Astrocyte of the spinal cord (primary cell): ENCODE data around the gene ARPC1A.

ENCODE experiments used
- DNase-seq: peaks from one replicate; pipeline ENCODE4 v3.0.0; 2011; ENCODE audit warnings: low read depth, low spot score
- H3K4me3 ChIP-seq: 2 replicates; pipeline ENCODE4 v1.5.1; 2011; ENCODE audit warnings: low read depth, mild to moderate bottlenecking, low read length, moderate library complexity
- in situ Hi-C: cut with HindIII; loops from 2 replicates; pipeline ENCODE4 v1.10.0; 2017; ENCODE audit warnings: low sequenced_read_pairs
- TF ChIP-seq, protein P1 (sequence below): IDR thresholded peaks from 2 replicates; pipeline ENCODE4 v1.5.1; 2012; ENCODE audit warnings: low read depth, mild to moderate bottlenecking, low read length, inconsistent platforms

The ARPC1A gene

GRCh38 chr7:99359465-99360154 lies 33.9 kb downstream of the ARPC1A start:
- no peak overlapping the region for H3K4me3 ChIP-seq
- no peak for DNase-seq
- TF ChIP-seq, protein P1, sequence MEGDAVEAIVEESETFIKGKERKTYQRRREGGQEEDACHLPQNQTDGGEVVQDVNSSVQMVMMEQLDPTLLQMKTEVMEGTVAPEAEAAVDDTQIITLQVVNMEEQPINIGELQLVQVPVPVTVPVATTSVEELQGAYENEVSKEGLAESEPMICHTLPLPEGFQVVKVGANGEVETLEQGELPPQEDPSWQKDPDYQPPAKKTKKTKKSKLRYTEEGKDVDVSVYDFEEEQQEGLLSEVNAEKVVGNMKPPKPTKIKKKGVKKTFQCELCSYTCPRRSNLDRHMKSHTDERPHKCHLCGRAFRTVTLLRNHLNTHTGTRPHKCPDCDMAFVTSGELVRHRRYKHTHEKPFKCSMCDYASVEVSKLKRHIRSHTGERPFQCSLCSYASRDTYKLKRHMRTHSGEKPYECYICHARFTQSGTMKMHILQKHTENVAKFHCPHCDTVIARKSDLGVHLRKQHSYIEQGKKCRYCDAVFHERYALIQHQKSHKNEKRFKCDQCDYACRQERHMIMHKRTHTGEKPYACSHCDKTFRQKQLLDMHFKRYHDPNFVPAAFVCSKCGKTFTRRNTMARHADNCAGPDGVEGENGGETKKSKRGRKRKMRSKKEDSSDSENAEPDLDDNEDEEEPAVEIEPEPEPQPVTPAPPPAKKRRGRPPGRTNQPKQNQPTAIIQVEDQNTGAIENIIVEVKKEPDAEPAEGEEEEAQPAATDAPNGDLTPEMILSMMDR = no peak
- in situ Hi-C loops = no loop called here

DNA sequence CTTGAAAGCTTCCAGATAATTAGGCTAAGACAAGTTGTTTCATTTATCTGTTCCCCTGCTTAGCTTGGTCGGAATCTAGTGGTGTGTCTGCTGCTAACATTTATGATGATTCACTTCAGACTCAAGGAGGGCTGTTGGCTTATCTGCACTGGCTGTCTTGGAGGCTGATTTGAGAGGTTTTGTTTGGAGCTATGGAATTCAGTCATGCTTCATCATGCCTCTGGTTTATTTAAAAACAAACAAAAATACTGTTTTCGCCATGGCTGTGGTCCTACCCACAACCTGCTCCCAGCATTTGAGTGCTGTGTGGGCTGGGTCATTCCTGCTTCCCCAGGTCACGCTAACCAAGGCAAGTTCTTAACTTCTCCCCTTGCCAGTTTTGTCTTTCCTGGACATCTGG lies 37.1 kb downstream of the ARPC1A start:
- TF ChIP-seq, protein P1 = no peak
- H3K4me3 ChIP-seq = no peak overlapping the region
- in situ Hi-C loops = no loop called here
- DNase-seq = peak; percentile 60

DNA sequence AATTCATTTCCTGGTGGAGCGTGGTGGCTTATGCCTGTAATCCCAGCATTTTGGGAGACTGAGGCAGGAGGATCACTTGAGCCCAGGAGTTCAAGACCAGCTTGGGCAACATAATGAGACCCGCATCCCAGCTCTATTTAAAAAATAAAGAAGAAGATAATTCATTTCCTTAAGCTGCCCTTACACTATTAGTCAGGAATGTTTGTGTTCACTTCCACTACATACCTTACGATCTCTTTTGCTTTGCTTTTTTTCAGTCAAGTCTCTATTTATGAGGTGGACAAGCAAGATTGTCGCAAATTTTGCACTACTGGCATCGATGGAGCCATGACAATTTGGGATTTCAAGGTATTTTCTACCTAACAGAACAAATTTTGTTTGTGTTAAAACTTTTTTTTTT lies 37.6 kb downstream of the ARPC1A start:
- TF ChIP-seq, protein P1 = no peak
- H3K4me3 ChIP-seq = no peak overlapping the region
- DNase-seq = no peak
- in situ Hi-C loops = no loop called here

- DNase-seq = no peak
- no peak overlapping the region for H3K4me3 ChIP-seq
- TF ChIP-seq, protein P1 = peak; percentile 74
- in situ Hi-C loops = no loop called here
Observed at GRCh38 chr7:99365318-99366141, 39.8 kb downstream of the ARPC1A start.

DNA sequence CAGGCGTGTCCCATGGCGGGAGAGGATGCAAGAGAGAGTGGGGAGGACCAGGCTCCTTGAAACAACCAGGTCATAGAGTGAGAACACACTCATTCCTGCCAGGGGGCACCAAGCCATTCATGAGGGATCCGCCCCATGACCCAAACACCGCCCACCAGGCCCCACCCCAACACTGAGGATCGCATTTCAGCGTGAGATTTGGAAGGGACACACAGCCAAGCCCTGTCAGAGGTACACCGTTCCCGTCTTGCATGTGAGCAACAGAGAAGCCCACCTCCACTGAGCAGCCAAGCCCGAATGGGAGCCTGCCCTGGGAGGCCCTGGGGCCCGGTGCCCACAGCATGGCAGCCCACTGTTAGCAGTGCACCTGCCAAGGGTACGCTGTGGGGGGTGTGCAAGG lies 40.9 kb downstream of the ARPC1A start:
- H3K4me3 ChIP-seq = no peak overlapping the region
- TF ChIP-seq, protein P1 = no peak
- DNase-seq = no peak
- in situ Hi-C loops = no loop called here

DNA sequence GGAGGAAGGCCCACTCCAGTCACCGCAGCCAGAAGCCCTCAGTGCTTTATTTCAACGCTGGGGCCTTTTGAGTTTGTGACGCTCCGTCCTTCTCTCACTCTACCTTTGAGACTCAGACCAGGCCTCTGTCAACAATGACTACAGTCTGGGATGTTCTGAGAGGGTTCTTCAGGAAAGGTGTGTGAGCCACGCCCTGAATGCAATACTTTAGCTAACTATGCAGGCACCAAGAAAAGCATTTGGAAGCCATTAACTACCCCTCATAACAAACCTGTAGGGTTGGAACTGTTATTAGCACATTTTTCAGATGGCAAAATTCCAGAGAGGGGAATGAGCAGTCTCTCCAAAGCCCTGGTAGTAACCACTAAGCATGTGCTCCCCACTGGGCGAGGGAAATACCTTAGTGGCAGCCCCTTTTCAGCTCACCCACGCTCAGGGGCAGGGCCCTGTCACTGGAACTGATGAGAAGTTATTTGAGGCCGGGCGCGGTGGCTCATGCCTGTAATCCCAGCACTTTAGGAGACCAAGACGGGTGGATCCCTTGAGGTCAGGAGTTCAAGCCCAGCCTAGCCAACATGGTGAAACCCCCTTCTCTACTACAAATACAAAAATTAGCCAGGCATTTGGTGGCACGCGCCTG lies 43.2 kb downstream of the ARPC1A start:
- TF ChIP-seq, protein P1 = no peak
- no peak overlapping the region for H3K4me3 ChIP-seq
- DNase-seq = no peak
- in situ Hi-C loops = no loop called here
